Kidney capillary endothelial cell (primary cell): Measurements from ENCODE around the gene SOS2.
"Not testable (repeated sequence)": the region's sequence is repeated elsewhere in the genome, so short reads cannot be mapped to it uniquely, and the experiment has no call there.

Experiments
- DNase-seq: peaks from one replicate; pipeline ENCODE4 v3.0.0-alpha.2; 2018; ENCODE audit warnings: low spot score

Gene SOS2

GRCh38 chr14:50225974-50226297, 5.4 kb downstream of the SOS2 start:
- DNase-seq = no peak

DNA sequence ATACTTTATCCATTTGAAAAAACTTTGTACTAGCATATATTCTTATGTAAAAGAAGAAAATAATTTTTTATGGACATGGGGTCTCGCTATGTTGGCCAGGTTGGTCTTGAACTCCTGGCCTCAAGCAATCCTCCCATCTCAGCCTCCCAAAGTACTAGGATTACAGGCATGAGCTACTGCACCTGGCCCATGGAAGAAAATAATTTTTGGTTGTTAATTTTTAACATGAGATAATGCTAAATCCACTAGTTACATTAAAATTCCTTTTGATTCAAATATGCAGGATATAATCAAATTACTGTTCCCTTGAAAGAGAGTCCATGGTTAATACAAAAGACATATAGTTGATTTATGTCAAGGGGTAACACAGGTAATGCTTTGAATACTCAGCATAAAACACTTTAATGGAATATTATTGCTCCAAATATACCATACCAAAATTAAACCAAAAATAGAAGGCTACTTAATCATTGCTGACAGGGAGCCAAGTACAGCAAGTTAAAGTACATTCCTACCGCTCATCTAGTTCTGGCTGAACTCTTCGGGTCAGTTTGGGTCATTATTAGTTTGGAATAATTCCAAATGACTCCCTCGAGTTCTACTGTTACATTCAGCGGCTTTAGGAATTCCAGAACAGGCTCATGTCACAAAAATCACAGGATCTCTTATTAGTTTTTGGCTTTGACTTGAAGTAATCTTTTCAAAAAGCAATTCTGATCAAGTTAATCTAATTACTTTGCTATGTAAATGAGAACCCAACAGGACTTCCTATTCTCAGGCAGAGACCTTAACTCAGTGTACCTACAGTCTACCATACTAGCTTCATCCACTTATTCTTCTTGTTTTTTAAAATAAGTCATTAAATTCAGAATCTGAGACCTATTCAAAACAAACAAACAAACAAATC, 6.1 kb downstream of the SOS2 start:
- DNase-seq = peak; percentile 16

DNA sequence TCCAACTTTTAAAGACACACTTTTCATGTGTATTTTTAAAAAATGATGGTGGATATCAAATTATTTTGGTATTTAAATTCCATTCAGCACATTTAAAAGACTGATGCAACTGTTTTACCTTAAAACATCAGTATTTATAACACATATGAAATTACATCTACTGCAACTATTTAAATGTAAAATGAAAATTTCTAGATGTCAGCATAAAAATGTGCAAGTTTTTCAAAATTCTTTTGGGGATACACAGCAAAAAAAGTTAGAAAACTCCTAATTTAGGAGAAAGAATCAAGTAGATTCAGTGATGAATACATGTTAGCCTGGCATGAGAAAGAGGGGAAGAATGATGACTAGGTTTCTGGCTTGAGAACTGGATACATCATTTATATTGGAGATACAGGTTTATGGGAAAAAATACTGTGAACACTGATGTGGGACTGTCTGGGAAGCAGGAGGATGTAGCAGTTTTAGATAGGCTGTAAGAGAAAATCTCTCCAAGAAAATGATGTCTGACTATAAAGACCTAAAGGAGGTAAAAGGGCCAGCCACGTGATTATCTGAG, 9.2 kb downstream of the SOS2 start:
- DNase-seq = no peak

GRCh38 chr14:50218501-50218900, 12.9 kb downstream of the SOS2 start:
- no peak for DNase-seq

DNA sequence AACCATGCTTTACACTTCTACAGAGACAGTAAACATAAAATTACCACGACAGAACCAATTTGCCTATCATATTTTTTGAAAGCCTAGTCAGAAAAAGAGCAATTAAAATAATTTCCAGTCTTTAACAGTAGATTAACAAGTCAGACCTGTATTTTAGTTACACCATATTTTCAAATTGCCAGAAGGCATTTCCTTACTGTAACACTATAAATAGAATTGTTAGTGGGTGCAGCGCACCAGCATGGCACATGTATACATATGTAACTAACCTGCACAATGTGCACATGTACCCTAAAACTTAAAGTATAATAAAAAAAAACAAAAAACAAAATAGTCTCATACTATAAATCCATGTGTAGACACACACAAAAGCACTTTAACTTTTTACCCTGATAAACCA, 16.0 kb downstream of the SOS2 start:
- no peak for DNase-seq

GRCh38 chr14:50213795-50214194, 17.6 kb downstream of the SOS2 start:
- DNase-seq = no peak

DNA sequence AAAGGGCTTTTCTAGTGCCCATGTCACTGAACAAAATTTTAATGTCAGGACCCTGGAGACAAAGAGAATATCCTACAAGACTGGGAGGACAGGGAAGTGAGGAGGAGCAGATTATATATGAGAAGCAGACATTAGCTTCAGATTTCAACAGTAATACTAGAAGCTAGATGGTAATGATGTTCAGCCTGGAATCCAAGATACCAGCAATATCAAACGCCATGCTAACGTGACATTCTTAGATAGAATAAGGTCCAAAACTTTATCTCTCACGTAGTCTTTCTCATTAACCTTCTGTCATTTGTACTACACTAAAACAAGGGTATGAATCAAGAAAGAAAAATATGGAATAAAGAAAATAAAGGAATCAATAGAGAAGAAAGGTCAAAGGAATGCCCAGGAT, 18.7 kb downstream of the SOS2 start:
- no peak for DNase-seq

- no peak for DNase-seq
Measured at GRCh38 chr14:50210074-50210473, 21.3 kb downstream of the SOS2 start.

DNA sequence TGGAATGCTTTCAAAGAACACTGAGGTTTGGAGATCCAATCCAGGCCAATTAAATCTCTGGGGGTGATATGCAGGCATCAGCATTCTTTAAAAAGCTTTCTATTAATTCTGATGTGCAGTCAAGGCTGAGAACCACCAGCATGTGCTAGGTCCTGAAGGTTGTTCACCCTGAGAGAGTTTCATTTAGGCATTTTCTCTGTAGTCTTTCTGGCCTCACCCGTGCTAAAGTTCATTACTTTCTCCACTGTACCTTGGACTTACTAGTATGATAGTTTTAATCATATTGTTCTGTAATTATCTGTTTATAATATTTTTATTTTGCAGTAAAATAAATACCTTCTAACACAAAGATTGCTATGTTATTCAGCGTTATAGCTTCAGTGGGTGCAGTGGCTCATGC, 32.9 kb downstream of the SOS2 start:
- DNase-seq = no peak

GRCh38 chr14:50191499-50191898, 39.9 kb downstream of the SOS2 start:
- no peak for DNase-seq

GRCh38 chr14:50186107-50186506, 45.3 kb downstream of the SOS2 start:
- no peak for DNase-seq

GRCh38 chr14:50173891-50174290, 57.5 kb downstream of the SOS2 start:
- DNase-seq = no peak

GRCh38 chr14:50171895-50172294, 59.5 kb downstream of the SOS2 start:
- DNase-seq = no peak

- not testable (repeated sequence) for DNase-seq
Measured at GRCh38 chr14:50167381-50167780, 64.0 kb downstream of the SOS2 start.

GRCh38 chr14:50156111-50156510, 75.3 kb downstream of the SOS2 start:
- DNase-seq = no peak

GRCh38 chr14:50148799-50149198, 82.6 kb downstream of the SOS2 start:
- DNase-seq = no peak

DNA sequence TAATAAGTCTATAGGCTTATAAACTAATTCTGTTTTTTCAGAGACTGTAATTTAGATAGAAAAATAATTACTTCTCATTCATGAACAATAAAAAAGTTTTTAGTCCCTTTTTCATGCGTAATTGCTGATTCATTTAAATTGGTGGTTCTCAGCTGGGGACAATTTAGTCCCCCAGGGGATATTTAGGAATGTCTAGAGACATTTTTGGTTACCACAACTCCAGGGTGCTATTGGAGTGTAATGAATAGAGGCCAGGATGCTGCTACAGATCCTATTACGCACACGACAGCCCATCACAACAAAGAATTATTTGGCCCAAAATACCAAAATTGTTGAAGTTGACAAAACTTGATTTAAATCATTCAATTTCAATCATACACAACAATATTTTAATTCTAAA, 92.2 kb downstream of the SOS2 start:
- DNase-seq = no peak

DNA sequence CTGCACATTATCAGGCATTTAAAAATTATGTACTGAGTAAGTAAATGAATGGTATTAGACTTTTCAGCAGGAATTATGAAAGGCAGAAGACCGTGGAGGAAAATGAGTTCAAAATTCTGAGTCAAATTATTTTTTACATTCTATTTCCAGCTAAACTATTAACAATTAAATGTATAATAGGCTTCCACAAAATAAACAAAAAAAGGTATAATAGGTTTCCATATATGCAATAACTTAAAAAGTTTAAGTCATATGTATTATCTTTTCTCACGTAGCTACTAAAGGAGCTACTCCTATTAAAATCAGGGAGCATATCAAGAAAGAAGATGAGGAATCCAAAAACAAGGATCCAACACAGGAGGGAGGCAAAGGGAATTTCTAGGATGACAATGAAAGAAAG, 103.6 kb downstream of the SOS2 start:
- no peak for DNase-seq

DNA sequence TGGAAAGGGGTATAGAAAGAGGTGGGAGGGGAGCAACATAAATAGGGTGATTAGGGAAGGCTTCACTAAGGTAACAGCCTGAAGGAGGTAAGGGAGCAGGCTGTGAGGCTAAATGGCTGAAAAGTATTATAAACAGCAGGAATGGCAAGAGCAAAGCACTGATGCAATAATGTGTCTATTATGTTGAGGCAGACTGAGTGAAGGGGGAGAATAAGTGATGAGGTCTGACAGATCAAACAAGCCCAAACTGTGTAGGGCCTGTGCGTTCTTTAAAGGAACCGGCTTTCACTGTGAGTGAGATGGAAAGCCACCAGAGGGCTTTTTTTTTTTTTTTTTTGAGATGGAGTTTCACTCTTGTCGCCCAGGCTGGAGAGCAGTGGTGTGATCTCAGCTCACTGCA, 108.3 kb downstream of the SOS2 start:
- DNase-seq = no peak

DNA sequence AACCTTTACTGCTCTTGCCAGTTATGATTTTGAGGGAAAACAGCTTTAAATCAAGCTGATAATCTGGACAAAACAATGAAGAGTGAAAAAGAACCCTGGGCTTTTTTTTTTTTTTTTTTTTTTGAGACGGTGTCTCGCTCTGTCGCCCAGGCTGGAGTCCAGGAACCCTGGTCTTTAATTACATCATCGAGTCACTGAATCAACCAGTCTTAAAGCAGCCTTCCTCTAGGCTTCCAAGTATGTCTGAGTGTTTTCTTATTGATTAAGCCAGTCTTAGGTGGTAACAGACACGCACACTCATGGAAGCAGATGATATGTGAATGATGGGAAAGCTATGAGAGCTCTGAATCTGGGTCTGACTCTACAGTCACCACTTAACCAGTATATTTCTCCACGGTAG, 109.1 kb downstream of the SOS2 start:
- no peak for DNase-seq

- DNase-seq = no peak
Measured at GRCh38 chr14:50121486-50121885, 109.9 kb downstream of the SOS2 start.

- DNase-seq = no peak
Measured at GRCh38 chr14:50117456-50117855, 113.9 kb downstream of the SOS2 start.

DNA sequence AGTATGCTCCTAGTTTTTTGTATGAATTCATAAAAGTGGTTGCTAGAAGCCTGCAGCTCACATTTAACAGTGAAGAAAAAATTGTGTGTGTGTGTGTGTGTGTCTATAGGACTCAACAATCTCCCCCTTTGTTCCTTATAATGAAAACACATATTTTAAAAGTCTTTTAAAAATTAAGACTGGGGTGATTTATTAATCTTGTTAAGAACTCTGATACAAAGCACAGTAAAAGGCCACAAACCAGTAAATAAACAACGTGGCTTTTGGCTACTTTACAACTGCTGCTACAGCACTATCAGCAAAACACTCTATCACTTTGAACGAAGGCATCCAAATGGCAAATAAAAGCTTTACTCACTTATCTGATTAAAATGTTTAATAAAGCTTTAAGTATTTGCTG, 114.4 kb downstream of the SOS2 start:
- DNase-seq = no peak
